B cell (primary cell): ENCODE measurements around the gene RAB3B. TPM values are rescaled to one million over a fixed set of nuclear protein-coding genes. Genes with fewer than 3 reads are reported as not detected.

ENCODE experiments used
- ATAC-seq: fragments of 200-7000 bp; cut with Tn5 transposase; one replicate; pipeline ENCODE4 v1.10.0; 2021; ENCODE audit warnings: low read depth, mild to moderate bottlenecking, moderate number of reproducible peaks, moderate library complexity
- CTCF ChIA-PET: fragments of 350-600 bp; sonication (Branson Sonifier 250); formaldehyde crosslinking; loops from one replicate; lab custom pipeline; 2021; ENCODE audit warnings: antibody characterized with exemption, inconsistent platforms; lab: Charles Lee
- POLR2A ChIA-PET: fragments of 350-600 bp; sonication (Branson Sonifier 250); formaldehyde crosslinking; loops from one replicate; lab custom pipeline; 2021; ENCODE audit warnings: antibody characterized with exemption; lab: Charles Lee
- DNase-seq: peaks from one replicate; pipeline ENCODE4 v3.0.0; 2013
- H2AFZ ChIP-seq: 2 replicates; pipeline ENCODE4 v1.6.1; 2012; ENCODE audit warnings: mild to moderate bottlenecking, low read depth, low read length; ENCODE audit not compliant: insufficient read depth, poor library complexity, severe bottlenecking
- H3K27ac ChIP-seq, 2 donors: 1 replicate in 1 of 2; 2 replicates in 1 of 2; pipeline ENCODE4 v1.5.1; 2012 to 2013; ENCODE audit warnings: low read length in 2 of 2, mild to moderate bottlenecking in 2 of 2, moderate library complexity in 1 of 2
- H3K27me3 ChIP-seq, 4 experiments: fragments of 200-600 bp in 1 of 4; sonication (generic) in 1 of 4; replicated peaks in 1 of 4; 1 replicate in 2 of 4; 2 replicates in 2 of 4; pipeline versions ENCODE4 v1.6.1 to v1.7.0; 2013 to 2016; ENCODE audit warnings: low read length in 3 of 4, mild to moderate bottlenecking in 2 of 4, mixed read lengths in 1 of 4, moderate library complexity in 1 of 4; ENCODE audit not compliant: insufficient read depth in 4 of 4, control insufficient read depth in 3 of 4; ENCODE audit errors: control extremely low read depth in 1 of 4
- H3K36me3 ChIP-seq, 2 experiments: replicated peaks in 1 of 2; 1 replicate in 1 of 2; 2 replicates in 1 of 2; pipeline versions ENCODE4 v1.6.1 to v1.7.1; 2013; ENCODE audit warnings: low read length in 1 of 2; ENCODE audit not compliant: insufficient read depth in 2 of 2, control insufficient read depth in 1 of 2; ENCODE audit errors: control extremely low read depth in 1 of 2, extremely low read depth in 1 of 2
- H3K4me1 ChIP-seq, 2 donors: fragments of 200-600 bp in 1 of 2; sonication (generic) in 1 of 2; 1 replicate in 1 of 2; 2 replicates in 1 of 2; pipeline versions ENCODE4 v1.5.1 to v1.6.1; 2013 to 2017; ENCODE audit warnings: low read length in 2 of 2; ENCODE audit not compliant: control insufficient read depth in 2 of 2, insufficient read depth in 2 of 2
- H3K4me2 ChIP-seq: replicated peaks from 2 replicates; pipeline ENCODE3; 2012; ENCODE audit warnings: mild to moderate bottlenecking, low read depth, low read length; ENCODE audit not compliant: poor library complexity, severe bottlenecking
- H3K4me3 ChIP-seq, 5 experiments: fragments of 200-600 bp in 1 of 5; sonication (generic) in 1 of 5; 1 replicate in 3 of 5; 2 replicates in 2 of 5; pipeline versions ENCODE4 v1.5.1 to v1.7.0; 2011 to 2016; ENCODE audit warnings: low read length in 4 of 5, mild to moderate bottlenecking in 4 of 5, low read depth in 2 of 5, control low read depth in 1 of 5, moderate library complexity in 1 of 5; ENCODE audit not compliant: insufficient read depth in 1 of 5; ENCODE audit errors: control extremely low read depth in 1 of 5, extremely low read depth in 1 of 5
- H3K79me2 ChIP-seq: fragments of 200-600 bp; sonication (generic); one replicate; pipeline ENCODE4 v1.6.0; 2016; ENCODE audit warnings: low read length; ENCODE audit not compliant: control insufficient read depth, insufficient read depth
- H3K9ac ChIP-seq: fragments of 200-600 bp; sonication (generic); 2 replicates; pipeline ENCODE4 v1.6.1; 2017; ENCODE audit warnings: mild to moderate bottlenecking, low read length, moderate library complexity
- H3K9me3 ChIP-seq, 3 donors: one replicate each; pipeline versions ENCODE4 v1.6.1 to v1.7.1; 2013; ENCODE audit warnings: low read length in 2 of 3; ENCODE audit not compliant: control insufficient read depth in 2 of 3, insufficient read depth in 1 of 3; ENCODE audit errors: control extremely low read depth in 1 of 3
- H4K20me1 ChIP-seq: 2 replicates; pipeline ENCODE4 v1.6.0; 2012; ENCODE audit warnings: mild to moderate bottlenecking, low read length; ENCODE audit not compliant: insufficient read depth, control insufficient read depth, poor library complexity, severe bottlenecking
- H3K27ac Mint-ChIP-seq: one replicate; pipeline ENCODE4 v1.8.0; 2021; ENCODE audit warnings: mixed read lengths
- H3K27me3 Mint-ChIP-seq: one replicate; pipeline ENCODE4 v1.8.0; 2021; ENCODE audit warnings: mixed read lengths
- H3K4me1 Mint-ChIP-seq: one replicate; pipeline ENCODE4 v1.8.0; 2021; ENCODE audit warnings: mixed read lengths
- H3K4me3 Mint-ChIP-seq: one replicate; pipeline ENCODE4 v1.8.0; 2021; ENCODE audit warnings: mixed read lengths
- H3K9me3 Mint-ChIP-seq: one replicate; pipeline ENCODE4 v1.8.0; 2022; ENCODE audit warnings: mixed read lengths; ENCODE audit not compliant: insufficient read depth
- CTCF ChIP-seq: fragments of 200-600 bp; IDR thresholded peaks from one replicate; pipeline ENCODE4 v1.8.0; 2022; ENCODE audit warnings: antibody characterized with exemption, mild to moderate bottlenecking
- EZH2 ChIP-seq: IDR thresholded peaks from 2 replicates; pipeline ENCODE4 v1.6.1; 2012; ENCODE audit warnings: borderline replicate concordance, low read depth, mild to moderate bottlenecking, moderate library complexity, low read length; ENCODE audit not compliant: insufficient read depth, poor library complexity, severe bottlenecking
- WGBS: methylation state at CpG from one replicate; pipeline ENCODE4 v1.1.5; 2013; ENCODE audit warnings: missing lambda C conversion rate; ENCODE audit not compliant: insufficient coverage; 5-methylcytosine and 5-hydroxymethylcytosine counted together
- intact Hi-C: fragments of 100-400 bp; cut with micrococcal nuclease; formaldehyde crosslinking; loops from one replicate; pipeline ENCODE4 v1.10.0; 2022
- polyA plus RNA-seq: library from polyadenylated mRNA; depleted of rRNA; stranded (reverse); fragments of >200 nt; gene quantifications from 2 replicates; pipeline ENCODE4 v1.2.3, GENCODE V29; 2012
- total RNA-seq, 2 donors: library from RNA; stranded (reverse); fragments of 120-200 nt in 1 of 2; gene quantifications; 1 replicate in 1 of 2; 2 replicates in 1 of 2; pipeline versions ENCODE4 v1.2.3 to v1.2.4, GENCODE V29; 2013 to 2022

Gene RAB3B
- total and polyA plus RNA-seq, 2 donors (not counting 1 experiment from before 2014, with no cell fraction given): 0.02 TPM; not detected in 1

- H3K27me3 Mint-ChIP-seq: peaks cover 28% of the 10 kb centered on the region
- 61% methylated on average over 3 of the region's 4 CpGs for WGBS
- Histone ChIP-seq H3K27ac (no peak overlapping the region), H3K27me3 (peaks cover 0 to 11% (median 0%) of the 10 kb centered on the region in 4 experiments), H3K4me2 (no peak overlapping the region), H3K79me2 (no peaks in the 10 kb centered on the region), H2AFZ (no peak overlapping the region), H3K9me3 (no peaks in the 10 kb centered on the region), H4K20me1 (no peaks in the 10 kb centered on the region), H3K4me3 (no peak overlapping the region), H3K9ac (no peak overlapping the region), H3K36me3 (no peaks in the 10 kb centered on the region), H3K4me1 (no peaks in the 10 kb centered on the region)
- H3K9me3 Mint-ChIP-seq: no peaks in the 10 kb centered on the region
- no peak overlapping the region for H3K27ac Mint-ChIP-seq
- TF ChIP-seq EZH2 (no peak), CTCF (no peak)
- ATAC-seq (no peak), DNase-seq (no peak)
- H3K4me3 Mint-ChIP-seq: no peak overlapping the region
- ChIA-PET POLR2A (no interaction called here), CTCF (interaction anchor here (3.2 kb wide), 1 partner anchor 106 kb away, joined by 20 read pairs; no protein-coding TSS in a partner anchor)
- intact Hi-C loops: no loop called here
- H3K4me1 Mint-ChIP-seq: no peaks in the 10 kb centered on the region
These were observed 13.4 kb upstream of the RAB3B start for GRCh38 chr1:52003877-52004276.

GRCh38 chr1:52002038-52002917 is 11.8 kb upstream of the RAB3B start:
- no peak overlapping the region for H2AFZ ChIP-seq
- 40% methylated on average over 4 of the region's 9 CpGs for WGBS
- no peak overlapping the region for H3K27ac Mint-ChIP-seq
- no peak overlapping the region for H3K4me3 Mint-ChIP-seq
- no peak overlapping the region for H3K9ac ChIP-seq
- peaks cover 0 to 7% (median 0%) of the 10 kb centered on the region in 4 experiments for H3K27me3 ChIP-seq
- no peaks in the 10 kb centered on the region for H3K4me1 Mint-ChIP-seq
- DNase-seq: peak; percentile 82
- H3K9me3 ChIP-seq: no peaks in the 10 kb centered on the region
- no peak overlapping the region for H3K27ac ChIP-seq
- ChIA-PET POLR2A (no interaction called here), CTCF (interaction anchor here (0.6 to 4.5 kb wide), 2 partner anchors 68 to 105 kb away, joined by 3 to 47 read pairs; no protein-coding TSS in a partner anchor)
- no peaks in the 10 kb centered on the region for H3K4me1 ChIP-seq
- H3K4me3 ChIP-seq: no peak overlapping the region
- H3K36me3 ChIP-seq: no peaks in the 10 kb centered on the region
- intact Hi-C loops: no loop called here
- no peak for TF ChIP-seq EZH2
- TF ChIP-seq CTCF: peak; percentile 94
- H4K20me1 ChIP-seq: no peaks in the 10 kb centered on the region
- H3K4me2 ChIP-seq: no peak overlapping the region
- no peaks in the 10 kb centered on the region for H3K9me3 Mint-ChIP-seq
- H3K79me2 ChIP-seq: no peaks in the 10 kb centered on the region
- ATAC-seq: peak; percentile 97
- peaks cover 30% of the 10 kb centered on the region for H3K27me3 Mint-ChIP-seq
